ENCODE results near the gene NOL8.

Gene NOL8

GRCh38 chr9:92325269-92325990 lies at the start of gene NOL8, which contains the start of gene CENPP:
NOL8 (minus strand) TSS chr9:92325350; CDS start chr9:92324161, 1,189 bp downstream.
CENPP (plus strand) TSS chr9:92325953.
- peak; percentile 95 for DNase-seq (ENCODE audit: low spot score)

GRCh38 chr9:92373167-92373566 lies 48.0 kb upstream of the NOL8 start:
- no peak for DNase-seq (ENCODE audit: low spot score)

GRCh38 chr9:92369075-92369474 lies 43.9 kb upstream of the NOL8 start:
- no peak for DNase-seq (ENCODE audit: low spot score)

GRCh38 chr9:92360083-92360482 lies 34.9 kb upstream of the NOL8 start:
- no peak for DNase-seq (ENCODE audit: low spot score)

- no peak for DNase-seq (ENCODE audit: low spot score)
Observed at GRCh38 chr9:92359394-92359995, 34.3 kb upstream of the NOL8 start.

- no peak for DNase-seq (ENCODE audit: low spot score)
Observed at GRCh38 chr9:92353051-92353450, 27.9 kb upstream of the NOL8 start.

GRCh38 chr9:92350740-92351133 lies 25.6 kb upstream of the NOL8 start:
- DNase-seq (ENCODE audit: low spot score) = no peak

- no peak for DNase-seq (ENCODE audit: low spot score)
Observed at GRCh38 chr9:92349771-92350739, 24.9 kb upstream of the NOL8 start.

GRCh38 chr9:92345582-92345981 lies 20.4 kb upstream of the NOL8 start:
- DNase-seq (ENCODE audit: low spot score) = no peak

- DNase-seq (ENCODE audit: low spot score) = no peak
Observed at GRCh38 chr9:92342825-92343488, 17.8 kb upstream of the NOL8 start.

- no peak for DNase-seq (ENCODE audit: low spot score)
Observed at GRCh38 chr9:92341578-92341977, 16.4 kb upstream of the NOL8 start.

GRCh38 chr9:92333282-92333634 lies 8.1 kb upstream of the NOL8 start:
- no peak for DNase-seq (ENCODE audit: low spot score)

GRCh38 chr9:92332577-92333281 lies 7.6 kb upstream of the NOL8 start:
- DNase-seq (ENCODE audit: low spot score) = no peak

GRCh38 chr9:92328225-92328624 lies 3.1 kb upstream of the NOL8 start:
- DNase-seq (ENCODE audit: low spot score) = peak; percentile 85

- no peak for DNase-seq (ENCODE audit: low spot score)
Observed at GRCh38 chr9:92327283-92327850, 2.2 kb upstream of the NOL8 start.

- peak; percentile 73 for DNase-seq (ENCODE audit: low spot score)
Observed at GRCh38 chr9:92325991-92326500, 896 bp upstream of the NOL8 start.

- DNase-seq (ENCODE audit: low spot score) = no peak
Observed at GRCh38 chr9:92324889-92325268, 271 bp downstream of the NOL8 start.

GRCh38 chr9:92324431-92324830 lies 719 bp downstream of the NOL8 start:
- peak; percentile 41 for DNase-seq (ENCODE audit: low spot score)

GRCh38 chr9:92315456-92315855 lies 9.7 kb downstream of the NOL8 start:
- no peak for DNase-seq (ENCODE audit: low spot score)

- no peak for DNase-seq (ENCODE audit: low spot score)
Observed at GRCh38 chr9:92313624-92314012, 11.5 kb downstream of the NOL8 start.
